Measurements from ENCODE around the gene CFAP91.

The CFAP91 gene

GRCh38 chr3:119738741-119739140 lies 35.9 kb downstream of the CFAP91 start:
- no peak for DNase-seq (ENCODE audit: low read depth)
- no peak for TF ChIP-seq CTCF (IDR thresholded peaks at IDR 0.05; ENCODE audit: control insufficient read depth, insufficient read depth, low read depth, low read length, missing control alignments)
- H3K4me3 ChIP-seq (ENCODE audit: control insufficient read depth, low read depth, low read length), result no peak overlapping the region

- no peak overlapping the region for H3K4me3 ChIP-seq (ENCODE audit: control insufficient read depth, low read depth, low read length)
- no peak for TF ChIP-seq CTCF (IDR thresholded peaks at IDR 0.05; ENCODE audit: control insufficient read depth, insufficient read depth, low read depth, low read length, missing control alignments)
- no peak for DNase-seq (ENCODE audit: low read depth)
Observed at GRCh38 chr3:119741657-119742590, 39.1 kb downstream of the CFAP91 start.

DNA sequence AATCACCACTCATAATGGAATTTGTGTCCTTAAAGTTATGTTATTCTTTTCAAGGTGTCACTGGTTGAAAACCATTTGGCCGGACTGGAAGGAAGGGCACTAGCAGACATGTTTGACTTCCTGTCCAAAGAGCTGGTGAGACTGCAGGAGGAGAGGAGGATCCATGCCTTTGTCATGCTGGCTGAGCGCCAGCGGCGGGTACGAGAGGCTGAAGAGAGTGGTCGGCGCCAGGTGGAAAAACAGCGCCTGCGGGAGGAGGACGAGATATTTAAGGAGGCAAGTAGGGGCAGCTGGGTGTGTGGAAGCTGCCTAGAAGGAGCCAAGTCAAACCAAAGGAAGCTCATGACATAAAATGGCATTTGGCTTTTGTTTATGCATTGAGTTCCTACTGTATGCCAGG lies 41.1 kb downstream of the CFAP91 start:
- TF ChIP-seq CTCF (IDR thresholded peaks at IDR 0.05; ENCODE audit: control insufficient read depth, insufficient read depth, low read depth, low read length, missing control alignments), result no peak
- H3K4me3 ChIP-seq (ENCODE audit: control insufficient read depth, low read depth, low read length), result no peak overlapping the region
- no peak for DNase-seq (ENCODE audit: low read depth)

- H3K4me3 ChIP-seq (ENCODE audit: control insufficient read depth, low read depth, low read length), result no peak overlapping the region
- no peak for DNase-seq (ENCODE audit: low read depth)
- no peak for TF ChIP-seq CTCF (IDR thresholded peaks at IDR 0.05; ENCODE audit: control insufficient read depth, insufficient read depth, low read depth, low read length, missing control alignments)
Observed at GRCh38 chr3:119745942-119746341, 43.1 kb downstream of the CFAP91 start.

DNA sequence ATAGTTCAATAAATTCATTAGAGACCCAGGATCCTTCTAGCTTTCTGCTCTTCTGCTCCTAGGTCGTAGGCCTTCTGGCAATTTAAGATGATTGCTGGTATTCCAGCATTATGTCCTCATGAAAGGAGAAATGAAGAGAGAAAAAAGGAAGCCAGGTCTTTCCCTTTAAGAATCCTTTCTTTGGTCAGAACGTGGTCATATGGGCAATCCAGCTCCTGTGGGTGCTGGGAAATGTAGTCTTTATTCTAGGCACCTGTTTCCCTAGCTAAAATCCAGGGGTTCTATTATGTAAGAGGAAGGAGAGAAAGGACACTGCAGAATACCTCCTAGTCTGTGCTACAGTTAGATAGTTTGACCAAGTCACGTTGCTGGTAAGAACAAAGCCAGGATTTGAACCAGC lies 43.6 kb downstream of the CFAP91 start:
- H3K4me3 ChIP-seq (ENCODE audit: control insufficient read depth, low read depth, low read length), result no peak overlapping the region
- no peak for TF ChIP-seq CTCF (IDR thresholded peaks at IDR 0.05; ENCODE audit: control insufficient read depth, insufficient read depth, low read depth, low read length, missing control alignments)
- no peak for DNase-seq (ENCODE audit: low read depth)

DNA sequence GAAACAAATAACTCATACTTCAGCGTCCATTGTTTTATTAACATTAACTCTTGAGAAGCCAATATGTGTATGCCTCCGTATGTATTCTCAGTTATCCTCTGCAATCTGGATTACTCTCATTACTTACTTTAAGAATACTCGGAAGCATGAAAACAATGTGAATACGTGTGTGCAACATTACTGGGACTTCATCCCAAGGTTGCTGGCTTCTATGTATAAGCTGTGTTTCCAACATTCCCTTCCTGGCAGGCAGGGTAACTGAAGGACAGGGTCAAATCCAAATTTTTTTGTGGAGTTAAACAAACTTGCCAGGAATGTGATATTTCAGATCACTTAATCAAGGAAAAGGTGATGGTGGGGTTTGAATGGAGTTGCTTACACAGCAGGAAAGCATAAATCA lies 44.5 kb downstream of the CFAP91 start:
- no peak for TF ChIP-seq CTCF (IDR thresholded peaks at IDR 0.05; ENCODE audit: control insufficient read depth, insufficient read depth, low read depth, low read length, missing control alignments)
- H3K4me3 ChIP-seq (ENCODE audit: control insufficient read depth, low read depth, low read length), result no peak overlapping the region
- no peak for DNase-seq (ENCODE audit: low read depth)
